RWPE2 (cell line): ENCODE data around the gene PAX8.

Source experiments
- ATAC-seq: fragments of 200-7000 bp; cut with Tn5 transposase; 3 replicates; pipeline ENCODE4 v1.9.1; 2021; ENCODE audit warnings: low read depth
- DNase-seq: peaks from one replicate; pipeline ENCODE4 v3.0.0-alpha.2; 2020; ENCODE audit warnings: low spot score
- H3K27ac ChIP-seq: fragments of 450-650 bp; 2 replicates; pipeline ENCODE4 v1.5.1; 2017; ENCODE audit warnings: mild to moderate bottlenecking; ENCODE audit not compliant: poor library complexity, severe bottlenecking
- H3K27me3 ChIP-seq: fragments of 250-450 bp; sonication (Bioruptor Pico); 2 replicates; pipeline ENCODE4 v1.5.1; 2021; ENCODE audit warnings: mild to moderate bottlenecking, moderate library complexity; ENCODE audit not compliant: insufficient read depth, poor library complexity, severe bottlenecking
- H3K36me3 ChIP-seq: fragments of 250-450 bp; sonication (Bioruptor Pico); 2 replicates; pipeline ENCODE4 v1.5.1; 2020; ENCODE audit warnings: low read depth, mild to moderate bottlenecking, moderate library complexity
- H3K4me1 ChIP-seq: fragments of 250-450 bp; sonication (Bioruptor Pico); 2 replicates; pipeline ENCODE4 v1.5.1; 2021; ENCODE audit warnings: mild to moderate bottlenecking, moderate library complexity; ENCODE audit not compliant: insufficient read depth, poor library complexity, severe bottlenecking
- H3K4me3 ChIP-seq: fragments of 250-450 bp; sonication (Bioruptor Pico); 2 replicates; pipeline ENCODE4 v1.5.1; 2021; ENCODE audit warnings: mild to moderate bottlenecking, moderate library complexity; ENCODE audit not compliant: severe bottlenecking
- H3K9me3 ChIP-seq: fragments of 250-450 bp; sonication (Bioruptor Pico); 2 replicates; pipeline ENCODE4 v1.5.1; 2021; ENCODE audit warnings: mild to moderate bottlenecking, moderate library complexity; ENCODE audit not compliant: severe bottlenecking
- TF ChIP-seq, protein P1 (sequence below): fragments of 450-650 bp; IDR thresholded peaks from one replicate; pipeline ENCODE4 v1.5.1; 2017; ENCODE audit warnings: mild to moderate bottlenecking, moderate library complexity; ENCODE audit not compliant: poor library complexity, severe bottlenecking

PAX8 gene

DNA sequence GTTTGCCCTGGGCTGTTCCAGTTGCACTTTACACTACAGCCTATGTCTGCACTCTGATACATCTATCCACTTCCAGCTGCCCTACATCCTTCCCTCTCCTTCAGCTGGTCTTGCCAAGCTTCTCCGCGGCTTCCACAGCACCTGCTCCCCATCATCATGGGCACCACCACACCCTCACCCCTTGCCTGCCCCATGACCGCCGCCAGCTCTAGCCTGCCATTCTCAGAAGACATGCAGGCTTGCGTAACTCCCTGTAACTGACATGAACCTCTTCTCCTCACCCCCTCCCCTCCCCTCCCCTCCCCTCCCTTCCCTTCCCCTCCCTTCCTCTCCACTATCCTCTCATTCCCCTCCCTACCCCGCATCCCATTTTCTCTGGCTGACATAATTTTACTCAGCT is 46.0 kb downstream of the PAX8 start:
- Histone ChIP-seq H3K4me1 (no peaks in the 10 kb centered on the region), H3K4me3 (no peak overlapping the region), H3K36me3 (no peaks in the 10 kb centered on the region), H3K9me3 (no peaks in the 10 kb centered on the region), H3K27me3 (no peaks in the 10 kb centered on the region), H3K27ac (no peak overlapping the region)
- TF ChIP-seq, protein P1, sequence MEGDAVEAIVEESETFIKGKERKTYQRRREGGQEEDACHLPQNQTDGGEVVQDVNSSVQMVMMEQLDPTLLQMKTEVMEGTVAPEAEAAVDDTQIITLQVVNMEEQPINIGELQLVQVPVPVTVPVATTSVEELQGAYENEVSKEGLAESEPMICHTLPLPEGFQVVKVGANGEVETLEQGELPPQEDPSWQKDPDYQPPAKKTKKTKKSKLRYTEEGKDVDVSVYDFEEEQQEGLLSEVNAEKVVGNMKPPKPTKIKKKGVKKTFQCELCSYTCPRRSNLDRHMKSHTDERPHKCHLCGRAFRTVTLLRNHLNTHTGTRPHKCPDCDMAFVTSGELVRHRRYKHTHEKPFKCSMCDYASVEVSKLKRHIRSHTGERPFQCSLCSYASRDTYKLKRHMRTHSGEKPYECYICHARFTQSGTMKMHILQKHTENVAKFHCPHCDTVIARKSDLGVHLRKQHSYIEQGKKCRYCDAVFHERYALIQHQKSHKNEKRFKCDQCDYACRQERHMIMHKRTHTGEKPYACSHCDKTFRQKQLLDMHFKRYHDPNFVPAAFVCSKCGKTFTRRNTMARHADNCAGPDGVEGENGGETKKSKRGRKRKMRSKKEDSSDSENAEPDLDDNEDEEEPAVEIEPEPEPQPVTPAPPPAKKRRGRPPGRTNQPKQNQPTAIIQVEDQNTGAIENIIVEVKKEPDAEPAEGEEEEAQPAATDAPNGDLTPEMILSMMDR: no peak
- ATAC-seq (no peak), DNase-seq (no peak)

DNA sequence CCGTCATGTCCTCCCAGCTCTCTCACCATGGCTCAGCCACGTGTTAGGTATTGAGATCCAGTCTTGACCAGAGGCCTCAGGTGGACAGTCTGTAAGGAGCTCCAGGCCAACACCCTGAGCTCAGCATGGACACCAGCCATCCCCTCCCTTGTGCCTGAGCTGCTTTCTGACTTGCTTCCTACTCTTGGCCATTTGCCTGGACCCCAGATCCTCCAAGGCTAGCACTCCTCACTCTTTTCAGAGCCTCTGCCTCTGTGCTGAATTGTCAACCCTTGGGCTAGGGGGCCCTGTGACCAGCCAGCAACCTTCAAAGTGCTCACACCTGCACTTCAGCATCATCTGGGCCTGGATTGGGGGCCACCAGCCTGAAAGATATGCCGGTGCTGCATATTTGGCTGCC is 46.6 kb downstream of the PAX8 start:
- ATAC-seq (no peak), DNase-seq (no peak)

DNA sequence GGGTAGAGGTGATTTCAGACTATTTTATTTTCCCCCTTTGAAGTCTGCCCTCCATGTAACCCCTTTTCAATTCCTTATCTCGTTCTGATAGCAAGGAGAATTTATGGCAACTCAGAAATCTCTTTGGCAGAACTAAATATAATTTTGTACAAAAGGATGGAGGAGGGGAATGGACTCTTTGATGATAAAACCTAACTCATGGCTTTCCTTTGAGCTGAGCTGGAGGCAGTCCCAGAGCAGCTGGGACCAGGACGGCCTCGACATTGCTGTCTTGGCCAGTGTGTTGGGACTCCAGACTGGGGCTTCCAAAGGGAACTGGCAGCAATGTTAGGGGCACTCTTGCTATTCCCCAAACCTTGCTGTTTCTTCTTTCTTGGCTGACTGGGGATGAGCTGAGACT is 47.7 kb downstream of the PAX8 start:
- H3K27ac ChIP-seq: no peak overlapping the region
- no peaks in the 10 kb centered on the region for H3K36me3 ChIP-seq
- H3K4me3 ChIP-seq: no peak overlapping the region
- no peaks in the 10 kb centered on the region for H3K4me1 ChIP-seq
- DNase-seq (no peak), ATAC-seq (no peak)
- H3K27me3 ChIP-seq: no peaks in the 10 kb centered on the region
- H3K9me3 ChIP-seq: no peaks in the 10 kb centered on the region
- TF ChIP-seq, protein P1: no peak

More for the DNA sequence above, 46.6 kb downstream of the PAX8 start:
- no peaks in the 10 kb centered on the region for H3K9me3 ChIP-seq
- H3K4me1 ChIP-seq: no peaks in the 10 kb centered on the region
- H3K27me3 ChIP-seq: no peaks in the 10 kb centered on the region
- H3K36me3 ChIP-seq: no peaks in the 10 kb centered on the region
- H3K27ac ChIP-seq: no peak overlapping the region
- TF ChIP-seq, protein P1: no peak
- H3K4me3 ChIP-seq: no peak overlapping the region

DNA sequence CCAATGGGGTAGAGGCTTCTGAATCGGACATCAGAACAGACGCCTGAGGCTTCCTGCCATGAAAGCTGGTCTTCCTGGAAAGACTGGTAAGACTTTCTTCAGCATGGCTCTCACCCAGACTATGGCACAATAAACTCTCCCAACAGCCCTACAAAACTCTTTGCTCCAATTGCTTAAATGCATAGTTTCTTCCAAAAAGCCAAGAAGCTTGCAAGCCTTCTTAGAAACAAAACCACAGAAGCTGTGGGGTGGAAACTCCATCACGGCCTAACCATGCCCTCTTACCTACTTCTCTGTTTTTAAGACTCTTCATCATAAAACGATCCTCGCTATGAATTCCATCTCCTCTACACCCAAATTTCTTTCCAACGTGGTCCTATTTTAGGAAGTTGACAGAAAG is 48.2 kb downstream of the PAX8 start:
- H3K4me1 ChIP-seq: no peaks in the 10 kb centered on the region
- H3K36me3 ChIP-seq: no peaks in the 10 kb centered on the region
- no peak for DNase-seq
- ATAC-seq: no peak
- no peaks in the 10 kb centered on the region for H3K27me3 ChIP-seq
- TF ChIP-seq, protein P1: no peak
- H3K27ac ChIP-seq: no peak overlapping the region
- no peak overlapping the region for H3K4me3 ChIP-seq
- no peaks in the 10 kb centered on the region for H3K9me3 ChIP-seq

DNA sequence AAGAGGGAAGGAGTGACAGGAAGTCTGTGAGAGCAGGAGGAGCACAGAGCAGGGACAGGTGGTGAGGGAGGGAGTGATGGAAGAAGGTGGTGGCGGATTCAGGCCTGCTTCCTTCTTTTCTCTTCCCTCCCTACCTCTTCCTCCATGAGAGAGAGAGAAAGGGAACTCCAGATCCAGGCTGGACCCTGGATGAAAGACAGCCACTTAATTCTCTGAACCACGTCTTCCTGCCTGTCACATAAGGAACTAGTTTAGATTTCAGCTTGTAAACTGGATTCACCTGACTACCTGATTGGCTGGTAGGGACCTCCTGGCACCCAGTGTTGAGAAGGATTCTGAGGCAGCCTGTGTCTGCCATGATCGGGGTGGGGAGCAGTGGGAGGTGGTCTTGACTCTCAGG is 48.9 kb downstream of the PAX8 start:
- no peaks in the 10 kb centered on the region for H3K9me3 ChIP-seq
- ATAC-seq (no peak), DNase-seq (no peak)
- TF ChIP-seq, protein P1: no peak
- H3K4me1 ChIP-seq: no peaks in the 10 kb centered on the region
- no peak overlapping the region for H3K27ac ChIP-seq
- no peaks in the 10 kb centered on the region for H3K36me3 ChIP-seq
- no peak overlapping the region for H3K4me3 ChIP-seq
- no peaks in the 10 kb centered on the region for H3K27me3 ChIP-seq
